Measurements from ENCODE around the gene SAPCD2.

Gene SAPCD2

GRCh38 chr9:137080260-137081122 lies 10.1 kb upstream of the SAPCD2 start:
- no peak for DNase-seq

DNA sequence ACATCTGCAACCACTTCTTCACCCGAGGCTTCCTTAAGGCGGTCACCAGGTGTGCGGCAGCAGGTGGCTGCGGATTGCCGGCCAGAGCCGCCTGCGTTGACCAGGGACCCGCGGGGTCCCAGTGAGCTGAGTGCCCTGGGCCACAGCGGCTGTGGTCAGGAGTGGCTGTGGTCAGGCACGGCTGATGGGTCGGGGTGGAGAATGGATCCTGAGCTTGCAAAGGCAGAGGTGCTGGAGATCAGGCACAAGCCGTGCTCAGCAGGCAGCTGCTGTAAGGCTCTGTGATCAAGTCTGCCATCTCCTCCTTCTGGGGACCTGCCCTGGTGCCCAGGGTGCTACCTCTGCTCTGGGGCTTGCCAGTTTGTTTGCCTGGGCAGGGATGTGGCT lies 9.0 kb upstream of the SAPCD2 start:
- DNase-seq = no peak

DNA sequence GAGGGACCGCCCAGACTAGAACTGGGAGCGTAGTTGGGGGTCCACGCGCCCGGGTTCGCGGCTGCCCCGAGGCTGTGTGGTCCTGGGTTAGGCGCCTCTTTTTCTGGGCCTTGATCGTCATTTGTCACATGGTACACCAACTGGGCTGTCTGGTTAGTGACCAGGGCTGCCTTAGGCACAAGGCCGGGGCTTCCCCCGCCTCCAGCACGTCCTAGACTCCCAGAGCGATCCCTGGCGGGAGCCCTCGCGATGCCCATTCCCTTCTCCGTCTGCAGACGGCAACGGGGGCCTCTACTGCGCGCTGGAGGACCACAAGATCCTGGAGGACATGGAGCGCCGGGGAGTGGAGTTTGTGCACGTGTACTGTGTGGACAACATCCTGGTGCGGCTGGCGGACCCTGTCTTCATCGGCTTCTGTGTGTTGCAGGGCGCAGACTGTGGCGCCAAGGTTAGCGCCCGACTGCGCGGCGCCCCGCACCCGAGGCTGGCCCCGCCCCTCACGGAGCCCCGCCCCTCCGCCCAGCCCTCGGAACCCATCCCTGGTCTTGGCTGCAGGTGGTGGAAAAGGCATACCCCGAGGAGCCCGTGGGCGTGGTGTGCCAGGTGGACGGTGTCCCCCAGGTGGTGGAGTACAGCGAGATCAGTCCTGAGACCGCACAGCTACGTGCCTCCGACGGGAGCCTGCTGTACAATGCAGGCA lies 8.5 kb upstream of the SAPCD2 start:
- no peak for DNase-seq

DNA sequence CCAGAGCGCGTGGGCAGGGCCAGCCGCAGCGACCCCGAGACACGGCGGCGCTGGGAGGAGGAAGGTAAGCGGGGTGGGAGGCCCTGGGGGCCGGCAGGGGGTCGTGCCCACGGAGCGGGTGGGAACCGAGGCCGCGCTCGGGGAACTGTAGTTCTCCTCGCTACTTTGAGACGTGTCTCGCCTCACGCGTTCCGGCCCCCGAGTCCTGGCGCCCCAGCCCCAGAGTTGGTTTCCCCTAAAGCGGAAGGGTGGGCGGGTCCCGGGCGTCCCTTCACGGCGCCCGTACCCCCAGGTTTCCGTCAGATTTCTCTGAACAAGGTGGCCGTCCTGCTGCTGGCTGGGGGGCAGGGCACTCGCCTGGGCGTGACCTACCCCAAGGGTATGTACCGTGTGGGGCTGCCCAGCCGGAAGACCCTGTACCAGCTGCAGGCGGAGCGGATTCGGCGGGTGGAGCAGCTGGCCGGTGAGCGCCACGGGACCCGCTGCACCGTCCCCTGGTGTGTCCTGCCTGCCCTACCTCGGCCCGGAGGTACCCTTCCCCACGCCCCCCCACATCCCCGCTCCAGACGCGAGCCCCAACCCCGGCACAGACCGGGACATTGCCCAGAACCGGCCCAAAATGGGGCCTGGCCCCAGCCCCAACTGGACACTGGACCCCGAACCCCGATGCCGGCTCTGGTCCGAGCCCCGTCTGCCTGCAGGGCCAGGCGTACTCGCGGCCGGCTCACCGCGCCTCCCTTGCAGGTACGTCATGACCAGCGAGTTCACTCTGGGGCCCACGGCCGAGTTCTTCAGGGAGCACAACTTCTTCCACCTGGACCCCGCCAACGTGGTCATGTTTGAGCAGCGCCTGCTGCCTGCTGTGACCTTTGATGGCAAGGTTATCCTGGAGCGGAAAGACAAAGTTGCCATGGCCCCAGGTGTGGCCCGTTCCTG lies 7.7 kb upstream of the SAPCD2 start:
- no peak for DNase-seq

GRCh38 chr9:137077010-137077747 lies 6.8 kb upstream of the SAPCD2 start, which contains the start of gene UAP1L1:
Gene UAP1L1, plus strand, starts transcription at chr9:137077517. Its CDS starts 16 bp downstream, at chr9:137077533.
- DNase-seq = no peak

DNA sequence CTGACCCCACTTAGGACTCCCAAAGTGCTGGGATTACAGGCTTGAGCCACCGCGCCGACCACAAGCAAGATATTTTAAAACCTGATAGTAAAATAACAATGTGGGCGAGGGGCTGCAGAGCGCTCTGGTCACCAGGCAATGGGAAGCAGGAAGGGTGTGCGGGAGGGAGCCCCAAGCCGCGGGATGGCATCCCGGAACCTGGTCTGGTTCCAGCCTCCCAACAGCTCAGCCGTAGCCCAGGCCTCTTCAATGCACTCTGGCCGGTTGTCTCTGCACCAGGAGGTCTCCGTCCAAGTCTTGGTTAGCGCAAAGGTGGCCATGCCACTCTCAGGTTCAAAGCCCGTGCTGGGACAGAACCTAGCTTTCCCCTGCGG lies 6.3 kb upstream of the SAPCD2 start:
- no peak for DNase-seq

- no peak for DNase-seq
These were observed 5.0 kb upstream of the SAPCD2 start for GRCh38 chr9:137075275-137075775.

DNA sequence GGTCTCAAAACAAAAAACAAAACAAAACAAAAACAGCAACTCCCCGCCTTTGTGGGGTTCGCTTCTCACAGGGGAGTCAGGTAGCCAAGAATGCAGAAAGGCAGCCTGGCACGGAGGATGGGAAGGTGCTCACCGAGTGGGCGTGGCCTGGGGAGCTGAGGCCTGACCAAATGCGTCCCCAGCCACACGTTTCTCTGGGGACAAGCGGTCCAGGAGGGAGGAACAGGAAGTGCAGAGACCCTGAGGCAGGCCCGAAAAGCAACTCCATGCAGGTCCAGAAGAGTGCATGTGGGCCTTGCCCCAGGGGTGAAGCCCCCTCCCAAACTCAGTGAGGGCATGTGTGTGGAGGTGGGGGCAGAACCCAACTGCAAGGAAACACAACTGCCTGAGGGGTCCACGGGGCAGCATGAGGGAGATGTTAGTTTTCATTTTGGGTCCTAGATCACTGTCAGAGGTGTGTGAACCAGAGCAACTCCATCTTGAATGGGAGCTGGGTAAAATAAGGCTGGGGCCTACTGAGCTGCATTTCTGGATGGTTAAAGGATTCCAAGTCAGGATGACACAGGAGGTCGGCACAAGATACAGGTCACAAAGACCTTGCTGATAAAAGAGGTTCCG lies 4.4 kb upstream of the SAPCD2 start:
- DNase-seq = no peak

- no peak for DNase-seq
These were observed 3.6 kb upstream of the SAPCD2 start for GRCh38 chr9:137073992-137074399.

DNA sequence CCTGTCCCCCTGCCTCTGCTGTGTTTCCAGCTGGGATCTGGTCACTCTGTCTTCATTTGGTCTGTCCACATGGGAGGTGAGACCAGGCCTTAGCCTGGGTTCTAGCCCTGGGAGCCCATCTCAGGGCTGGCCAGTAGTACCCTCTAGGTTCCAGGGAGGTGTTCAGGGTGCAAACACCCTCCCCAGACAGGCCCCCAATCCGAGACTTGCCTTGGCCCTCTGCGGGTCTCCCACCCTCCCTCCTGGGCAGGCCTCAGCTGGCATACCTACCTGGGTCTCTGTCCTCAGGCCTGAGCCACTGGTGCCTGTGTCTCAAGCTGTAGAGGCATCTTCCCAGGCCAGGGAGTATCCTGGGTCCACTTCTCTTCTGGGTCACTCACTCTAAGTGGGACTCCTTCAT lies 925 bp upstream of the SAPCD2 start:
- DNase-seq = no peak

- DNase-seq = no peak
These were observed 534 bp upstream of the SAPCD2 start for GRCh38 chr9:137070906-137071275.

DNA sequence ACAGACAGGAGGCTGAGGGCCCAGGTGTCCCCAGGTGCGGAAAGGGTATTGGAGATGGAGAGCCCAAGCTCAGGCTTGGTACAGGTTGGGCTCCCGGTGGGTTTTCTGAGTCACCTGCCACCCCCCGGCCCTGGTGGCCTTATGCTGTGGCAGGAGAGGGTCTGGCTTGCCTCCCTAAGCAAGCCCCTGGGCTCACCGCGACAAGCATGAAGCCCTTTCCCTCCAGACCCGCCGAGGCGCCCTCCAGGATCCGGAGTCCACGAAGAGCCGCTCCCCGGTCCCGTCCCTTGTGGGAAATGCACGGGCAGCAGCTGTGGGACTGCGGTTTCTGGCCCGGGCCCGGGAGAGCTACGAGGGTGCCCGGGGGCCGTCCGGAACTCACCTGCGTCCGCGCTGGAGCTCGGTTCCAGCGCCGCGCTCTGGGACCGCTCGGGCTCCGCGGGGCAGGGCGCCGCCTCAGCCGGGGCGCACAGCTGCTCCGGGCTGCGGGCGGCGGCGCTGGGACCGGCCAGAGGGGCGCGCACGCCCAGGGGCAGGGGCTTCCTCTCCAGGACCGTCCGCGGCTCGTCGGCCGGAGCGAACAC lies 757 bp downstream of the SAPCD2 start:
- no peak for DNase-seq

GRCh38 chr9:137068539-137069507 lies 1.5 kb downstream of the SAPCD2 start:
- no peak for DNase-seq

DNA sequence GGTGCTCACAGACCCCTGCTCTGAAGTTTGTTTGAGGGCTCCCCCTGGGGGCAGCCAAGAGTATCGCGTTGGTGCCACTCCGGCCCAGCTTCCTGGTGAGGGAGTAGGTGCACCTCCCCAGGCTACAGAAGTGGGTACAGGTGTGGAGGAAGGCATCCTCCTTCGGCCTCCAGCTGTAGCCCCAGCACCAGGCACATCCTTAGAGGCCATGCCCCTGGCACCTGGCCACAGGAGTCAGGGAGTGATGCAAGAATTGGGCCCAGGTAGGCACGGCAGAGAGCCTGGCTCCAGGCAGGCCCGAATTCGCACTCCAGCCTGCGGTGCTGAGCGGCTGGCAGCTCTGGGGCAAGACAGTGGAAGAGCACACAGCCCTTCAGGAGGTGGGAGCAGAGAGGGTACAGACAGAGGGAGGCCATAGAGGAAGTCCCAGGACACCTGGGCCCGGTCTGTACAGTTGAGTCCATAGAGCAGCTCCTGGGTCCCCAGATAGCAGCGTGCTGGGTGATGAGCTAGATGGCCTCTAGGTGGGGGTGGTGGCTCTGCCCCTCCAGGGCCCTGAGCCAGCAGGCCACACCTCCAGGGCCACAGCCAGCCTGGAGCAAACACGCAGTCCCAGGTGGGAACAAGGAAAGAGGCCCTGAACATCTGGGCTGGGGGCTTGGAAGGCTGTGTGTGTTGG lies 2.4 kb downstream of the SAPCD2 start:
- peak; percentile 20 to 58 for DNase-seq

DNA sequence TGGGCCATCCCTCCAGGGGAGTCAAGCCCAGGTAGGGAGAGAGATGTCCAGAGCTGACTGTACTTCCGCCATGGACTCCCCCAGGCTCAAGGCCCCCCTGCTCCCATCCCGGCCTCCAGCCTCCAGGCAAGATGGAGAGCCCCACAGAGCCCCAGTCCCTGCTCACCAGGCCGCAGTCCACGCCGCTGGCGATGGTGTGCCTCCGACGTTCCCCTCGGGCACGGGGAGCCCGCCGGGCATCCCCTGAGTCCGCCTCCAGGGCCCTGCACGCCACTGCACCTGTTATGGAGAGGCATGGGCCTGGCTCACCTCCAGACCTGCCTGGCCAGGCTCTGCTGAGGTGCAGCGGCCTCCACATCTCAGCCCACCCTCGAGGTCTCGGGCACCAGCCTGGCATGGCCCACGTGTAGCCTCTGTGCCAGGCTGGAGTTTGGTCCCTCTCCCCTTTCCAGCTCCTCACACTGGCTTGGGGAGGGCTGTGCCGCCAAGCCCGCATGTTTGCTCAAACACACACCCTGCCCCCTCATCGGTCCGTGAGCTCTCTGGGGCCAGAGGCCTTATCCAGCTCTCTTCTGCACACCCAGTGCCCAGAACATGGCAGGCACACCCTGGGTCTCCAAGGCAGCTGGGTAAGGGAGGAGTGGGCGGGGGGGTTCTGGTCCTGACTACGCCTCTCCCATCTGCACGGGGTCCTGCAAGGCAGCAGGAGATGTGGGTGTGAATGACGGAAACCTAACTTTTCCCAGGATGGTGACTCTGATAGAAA lies 4.1 kb downstream of the SAPCD2 start:
- no peak for DNase-seq

- DNase-seq = no peak
These were observed 4.9 kb downstream of the SAPCD2 start for GRCh38 chr9:137065336-137065967.

- DNase-seq = no peak
These were observed 5.5 kb downstream of the SAPCD2 start for GRCh38 chr9:137064880-137065164.
